Smooth muscle cell (in vitro differentiated cells): Measurements from ENCODE around the gene UBE2F. TPM values are rescaled to one million over a fixed set of nuclear protein-coding genes. Genes with fewer than 3 reads are reported as not detected.
"Not testable (repeated sequence)": the region's sequence is repeated elsewhere in the genome, so short reads cannot be mapped to it uniquely, and the experiment has no call there.

ENCODE experiments used
- DNase-seq: peaks from one replicate; lab custom pipeline; 2025; ENCODE audit not compliant: unreplicated experiment; lab: John Stamatoyannopoulos, UW
- H2AFZ ChIP-seq: fragments of 200-600 bp; sonication (generic); 2 replicates; pipeline ENCODE4 v1.6.0; 2016; ENCODE audit warnings: antibody characterized with exemption, low read depth, mild to moderate bottlenecking
- H3F3A ChIP-seq: fragments of 200-600 bp; sonication (generic); 2 replicates; pipeline ENCODE4 v1.6.0; 2017; ENCODE audit warnings: antibody characterized with exemption, low read depth
- H3K27ac ChIP-seq: fragments of 200-600 bp; sonication (generic); 2 replicates; pipeline ENCODE4 v1.5.1; 2016; ENCODE audit warnings: low read depth, mild to moderate bottlenecking
- H3K27me3 ChIP-seq: fragments of 200-600 bp; sonication (generic); 2 replicates; pipeline ENCODE4 v1.6.1; 2016; ENCODE audit warnings: low read depth, mild to moderate bottlenecking
- H3K36me3 ChIP-seq: fragments of 200-600 bp; sonication (generic); 2 replicates; pipeline ENCODE4 v1.5.1; 2016; ENCODE audit warnings: low read depth
- H3K4me1 ChIP-seq: fragments of 200-600 bp; sonication (generic); 2 replicates; pipeline ENCODE4 v1.5.1; 2016; ENCODE audit warnings: low read depth
- H3K4me2 ChIP-seq: fragments of 200-600 bp; sonication (generic); 2 replicates; pipeline ENCODE4 v1.6.0; 2016; ENCODE audit warnings: mild to moderate bottlenecking
- H3K4me3 ChIP-seq: fragments of 200-600 bp; sonication (generic); 2 replicates; pipeline ENCODE4 v1.5.1; 2016; ENCODE audit warnings: mild to moderate bottlenecking
- H3K79me2 ChIP-seq: fragments of 200-600 bp; sonication (generic); 2 replicates; pipeline ENCODE4 v1.6.0; 2016; ENCODE audit warnings: low read depth, mild to moderate bottlenecking
- H3K9ac ChIP-seq: fragments of 200-600 bp; sonication (generic); 2 replicates; pipeline ENCODE4 v1.6.0; 2016; ENCODE audit warnings: low read depth
- H3K9me3 ChIP-seq: fragments of 200-600 bp; sonication (generic); replicated peaks from 2 replicates; pipeline ENCODE4 v1.5.1; 2016; ENCODE audit warnings: low read depth
- H4K20me1 ChIP-seq: fragments of 200-600 bp; sonication (generic); 2 replicates; pipeline ENCODE4 v1.6.0; 2016; ENCODE audit warnings: low read depth
- CTCF ChIP-seq: fragments of 200-600 bp; sonication (generic); IDR thresholded peaks from 2 replicates; pipeline ENCODE4 v1.5.1; 2017; ENCODE audit warnings: borderline replicate concordance, mild to moderate bottlenecking, antibody characterized with exemption; ENCODE audit not compliant: insufficient read depth, poor library complexity, severe bottlenecking
- WGBS: methylation state at CpG from one replicate; pipeline ENCODE4 v1.1.7; 2016; ENCODE audit warnings: low lambda C conversion rate; 5-methylcytosine and 5-hydroxymethylcytosine counted together
- polyA plus RNA-seq: library from polyadenylated mRNA; unstranded; fragments of >200 nt; fragmentation: Nextera tagmentation; extraction: Ambion mirVana; gene quantifications from 2 replicates; pipeline ENCODE4 v1.2.1, GENCODE V29; 2016
- total RNA-seq: library from RNA; depleted of rRNA; stranded (reverse); fragments of >200 nt; gene quantifications from 2 replicates; pipeline ENCODE4 v1.2.3, GENCODE V29; 2014

The UBE2F gene
- total and polyA plus RNA-seq, 2 experiments from 2014 or later: 52.5 to 94.8 TPM

DNA sequence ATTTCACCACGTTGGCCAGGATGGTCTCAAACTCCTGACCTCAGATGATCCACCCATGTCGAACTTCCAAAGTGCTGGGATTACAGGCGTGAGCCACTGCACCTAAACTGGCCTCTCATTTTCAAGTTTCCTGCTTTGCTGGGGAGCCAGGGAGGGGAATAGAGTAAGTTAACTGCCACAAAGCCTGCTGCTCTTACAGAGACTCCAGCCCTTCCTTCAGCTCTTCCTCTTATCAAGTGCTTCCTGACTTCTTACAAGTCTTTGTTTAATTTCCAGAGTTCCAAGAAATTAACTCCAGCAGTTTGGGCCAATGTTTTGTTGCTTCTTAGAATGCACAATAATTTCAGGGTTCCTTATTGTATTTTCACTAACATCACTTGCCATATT, 24.3 kb upstream of the UBE2F start:
- TF ChIP-seq CTCF: no peak
- H3F3A ChIP-seq: no peaks in the 10 kb centered on the region
- H3K9ac ChIP-seq: no peak overlapping the region

DNA sequence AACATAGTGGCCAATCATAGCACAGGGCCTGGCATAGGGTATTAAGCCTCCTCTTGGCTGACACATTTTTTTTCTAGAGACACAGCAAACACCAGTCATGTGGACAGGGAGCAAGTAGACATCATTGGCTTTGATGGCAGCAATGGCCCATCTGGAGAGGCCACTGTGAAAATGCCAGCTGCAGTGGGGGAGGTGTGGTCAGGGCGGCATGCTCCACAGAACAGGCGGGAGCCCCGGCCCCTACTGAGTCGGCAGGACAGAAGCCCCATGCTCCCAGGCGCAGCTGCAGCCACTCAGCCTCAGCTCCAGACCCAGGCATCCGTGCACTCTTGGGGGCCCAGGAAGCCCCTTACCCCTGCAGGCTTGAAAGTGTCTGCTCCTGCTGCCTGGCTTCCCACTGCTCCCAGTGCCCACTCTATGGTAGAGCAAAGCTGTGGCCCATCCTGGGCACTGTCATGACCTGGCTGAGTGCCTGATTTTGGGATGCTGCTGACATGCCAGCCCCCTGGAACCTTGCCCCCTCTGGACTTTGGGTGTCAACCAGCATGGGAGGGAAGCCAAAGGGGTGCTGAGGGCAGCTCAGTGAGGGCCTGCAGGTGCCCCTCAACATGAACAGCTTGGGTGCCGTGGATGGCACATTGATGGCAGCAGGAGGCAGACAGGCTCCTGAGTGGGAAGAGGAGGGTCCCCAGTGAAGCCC, 23.3 kb upstream of the UBE2F start:
- no peaks in the 10 kb centered on the region for H3K4me1 ChIP-seq
- H3K27ac ChIP-seq: no peak overlapping the region
- H3K79me2 ChIP-seq: no peaks in the 10 kb centered on the region
- DNase-seq: no peak
- H3K4me2 ChIP-seq: no peak overlapping the region
- no peak overlapping the region for H3K4me3 ChIP-seq
- H2AFZ ChIP-seq: no peak overlapping the region
- no peaks in the 10 kb centered on the region for H3F3A ChIP-seq
- 96% methylated on average over 7 of the region's 7 CpGs for WGBS
- no peaks in the 10 kb centered on the region for H3K36me3 ChIP-seq
- H4K20me1 ChIP-seq: no peaks in the 10 kb centered on the region
- H3K9ac ChIP-seq: no peak overlapping the region
- TF ChIP-seq CTCF: no peak
- H3K9me3 ChIP-seq: no peaks in the 10 kb centered on the region
- H3K27me3 ChIP-seq: no peaks in the 10 kb centered on the region

More for the DNA sequence above, 24.3 kb upstream of the UBE2F start:
- H3K4me2 ChIP-seq: no peak overlapping the region
- no peak for DNase-seq
- 65% methylated on average over 3 of the region's 3 CpGs for WGBS
- no peak overlapping the region for H3K27ac ChIP-seq
- no peaks in the 10 kb centered on the region for H4K20me1 ChIP-seq
- H3K79me2 ChIP-seq: no peaks in the 10 kb centered on the region
- no peaks in the 10 kb centered on the region for H3K36me3 ChIP-seq
- no peaks in the 10 kb centered on the region for H3K27me3 ChIP-seq
- no peak overlapping the region for H3K4me3 ChIP-seq
- H2AFZ ChIP-seq: no peak overlapping the region
- no peaks in the 10 kb centered on the region for H3K4me1 ChIP-seq
- no peaks in the 10 kb centered on the region for H3K9me3 ChIP-seq

DNA sequence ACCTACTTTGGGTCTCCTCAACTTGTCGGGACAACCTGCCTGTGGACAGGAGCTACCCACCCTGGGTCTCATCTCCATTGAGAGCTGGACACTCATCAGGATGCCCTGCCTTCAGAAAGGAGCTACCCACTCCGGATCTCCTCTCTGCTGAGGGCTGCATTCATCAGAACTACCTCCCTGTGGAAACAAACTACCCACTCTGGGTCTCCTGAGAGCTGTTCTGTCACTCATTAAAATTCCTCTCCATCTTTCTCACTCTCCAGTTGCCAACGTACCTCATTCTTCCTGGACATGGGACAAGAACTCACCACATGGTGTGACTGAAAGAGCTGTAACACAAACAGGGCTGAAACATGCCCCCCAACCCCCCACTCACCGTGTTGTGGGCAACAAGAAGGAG, 22.5 kb upstream of the UBE2F start:
- no peak overlapping the region for H3K4me2 ChIP-seq
- H3K4me3 ChIP-seq: no peak overlapping the region
- no peaks in the 10 kb centered on the region for H3F3A ChIP-seq
- TF ChIP-seq CTCF: no peak
- H4K20me1 ChIP-seq: no peaks in the 10 kb centered on the region
- H3K9me3 ChIP-seq: no peaks in the 10 kb centered on the region
- H3K36me3 ChIP-seq: no peaks in the 10 kb centered on the region
- H3K27ac ChIP-seq: no peak overlapping the region
- no peaks in the 10 kb centered on the region for H3K4me1 ChIP-seq
- WGBS: 90% methylated on average over 4 of the region's 4 CpGs
- H3K27me3 ChIP-seq: no peaks in the 10 kb centered on the region
- H2AFZ ChIP-seq: no peak overlapping the region
- H3K9ac ChIP-seq: no peak overlapping the region
- no peak for DNase-seq
- no peaks in the 10 kb centered on the region for H3K79me2 ChIP-seq

- Histone ChIP-seq H3K27ac (no peak overlapping the region), H2AFZ (no peak overlapping the region), H3K27me3 (no peaks in the 10 kb centered on the region), H3K4me1 (no peaks in the 10 kb centered on the region), H3K9ac (no peak overlapping the region), H3F3A (no peaks in the 10 kb centered on the region), H3K79me2 (no peaks in the 10 kb centered on the region), H3K4me3 (no peak overlapping the region), H4K20me1 (no peaks in the 10 kb centered on the region), H3K36me3 (no peaks in the 10 kb centered on the region), H3K4me2 (no peak overlapping the region), H3K9me3 (no peaks in the 10 kb centered on the region)
- no peak for DNase-seq
- TF ChIP-seq CTCF: no peak
- 73% methylated on average over 1 of the region's 1 CpG for WGBS
Observed at GRCh38 chr2:237946423-237946822, 20.4 kb upstream of the UBE2F start.

DNA sequence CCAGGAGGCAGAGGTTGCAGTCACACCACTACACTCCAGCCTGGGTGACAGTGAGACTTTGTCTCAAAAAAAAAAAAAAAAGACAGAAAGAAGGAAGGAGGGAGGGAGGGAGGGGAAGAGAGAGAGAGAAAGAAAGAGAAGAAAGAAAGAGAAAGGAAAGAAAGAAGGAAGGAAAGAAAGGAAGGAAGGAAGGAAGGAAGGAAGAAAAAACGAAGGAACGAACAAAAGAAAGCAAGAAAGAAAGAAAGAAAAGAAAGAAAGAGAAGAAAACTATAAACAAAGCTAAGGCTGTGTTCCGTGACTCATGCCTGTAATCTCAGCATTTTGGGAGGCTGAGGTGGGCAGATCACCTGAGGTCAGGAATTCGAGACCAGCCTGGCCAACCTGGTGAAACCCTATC, 15.5 kb upstream of the UBE2F start:
- not testable (repeated sequence) for H3K4me3 ChIP-seq, H4K20me1 ChIP-seq, H3K4me2 ChIP-seq, H3K4me1 ChIP-seq, H3K9ac ChIP-seq, H3K27ac ChIP-seq, H3K36me3 ChIP-seq, H3K79me2 ChIP-seq, DNase-seq, H3K9me3 ChIP-seq, H2AFZ ChIP-seq, H3F3A ChIP-seq
- WGBS: 65% methylated on average over 4 of the region's 4 CpGs
- H3K27me3 ChIP-seq: peaks cover 21% of the 10 kb centered on the region
